Kidney epithelial cell (primary cell): Measurements from ENCODE around the gene NCAPD2. TPM values are rescaled to one million over a fixed set of nuclear protein-coding genes. Genes with fewer than 3 reads are reported as not detected.

Experiments used
- DNase-seq: peaks from one replicate; pipeline ENCODE4 v3.0.0-alpha.2; 2010; ENCODE audit warnings: low read depth
- H3K27me3 ChIP-seq: 2 replicates; pipeline ENCODE4 v1.6.0; 2011; ENCODE audit warnings: low read length; ENCODE audit not compliant: control insufficient read depth, insufficient read depth
- H3K36me3 ChIP-seq: 2 replicates; pipeline ENCODE4 v1.5.1; 2011; ENCODE audit warnings: low read length; ENCODE audit not compliant: control insufficient read depth, insufficient read depth
- H3K4me3 ChIP-seq: 2 replicates; pipeline ENCODE4 v1.5.1; 2011; ENCODE audit warnings: low read depth, mild to moderate bottlenecking, control low read depth, low read length
- CTCF ChIP-seq: IDR thresholded peaks from 2 replicates; pipeline ENCODE4 v1.5.1; 2011; ENCODE audit warnings: mild to moderate bottlenecking, moderate library complexity, low read length, control low read depth, inconsistent platforms; ENCODE audit not compliant: insufficient read depth, poor library complexity, severe bottlenecking
- total RNA-seq: library from RNA; depleted of rRNA; stranded (reverse); fragments of >200 nt; gene quantifications from 2 replicates; pipeline ENCODE4 v1.2.3, GENCODE V29; 2015

Gene NCAPD2
- total RNA-seq, 1 donor from 2014 or later = 62.3 TPM

DNA sequence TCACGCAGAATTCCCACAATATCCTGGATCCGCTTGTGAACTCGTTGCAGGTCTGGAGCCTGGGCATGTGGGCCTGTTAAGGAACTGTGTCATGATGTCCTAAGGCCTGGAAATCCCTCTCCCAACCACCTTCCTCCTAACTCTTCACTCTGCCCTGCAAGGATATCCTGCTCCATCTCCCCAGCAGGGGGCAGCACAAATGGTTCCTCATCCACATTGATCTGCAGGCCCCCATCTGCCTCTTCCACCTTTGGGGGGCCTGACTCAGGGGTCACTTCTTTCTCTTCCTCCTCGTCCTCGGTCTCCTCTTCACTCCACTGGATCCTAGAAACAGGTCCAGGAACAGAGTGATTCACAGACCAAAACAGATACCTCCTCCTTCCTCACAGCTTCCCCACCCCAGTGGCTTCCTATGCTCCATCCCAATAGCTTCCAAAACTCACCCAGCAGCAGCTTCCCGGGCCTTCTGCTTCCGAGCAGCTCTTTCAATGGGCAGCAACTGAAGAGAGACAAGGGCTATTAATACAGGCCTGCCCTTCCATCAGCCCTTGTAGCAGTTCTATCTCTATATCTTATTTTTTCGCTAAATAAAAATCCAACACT, 69.6 kb downstream of the NCAPD2 start:
- TF ChIP-seq CTCF = peak; percentile 78
- no peaks in the 10 kb centered on the region for H3K27me3 ChIP-seq
- H3K36me3 ChIP-seq = peaks cover 10% of the 10 kb centered on the region
- no peak for DNase-seq
- H3K4me3 ChIP-seq = no peak overlapping the region

DNA sequence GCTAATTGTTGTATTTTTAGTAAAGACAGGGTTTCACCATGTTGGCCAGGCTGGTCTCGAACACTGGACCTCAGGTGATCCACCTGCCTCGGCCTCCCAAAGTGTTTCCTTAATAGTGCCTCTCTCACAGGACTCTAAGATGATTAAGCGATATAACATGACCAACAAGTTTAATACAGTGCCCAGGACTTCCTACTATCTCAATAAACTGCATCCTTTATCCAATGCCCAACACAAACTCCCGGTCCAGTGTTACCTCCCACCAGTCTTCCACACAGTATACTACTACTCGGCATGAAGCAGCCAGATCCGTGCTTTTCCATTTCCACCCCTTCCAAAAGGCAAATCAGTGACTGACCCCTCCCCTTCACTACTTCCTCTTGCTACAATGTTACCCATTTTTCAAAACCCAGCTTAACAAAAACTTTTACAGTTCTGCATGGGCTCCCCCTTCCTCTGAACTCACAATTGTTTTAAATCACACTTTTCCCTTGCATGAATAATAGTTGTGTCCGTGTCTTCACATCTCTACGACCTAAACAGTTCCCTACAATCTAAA, 73.3 kb downstream of the NCAPD2 start:
- TF ChIP-seq CTCF = no peak
- Histone ChIP-seq H3K27me3 (no peaks in the 10 kb centered on the region), H3K4me3 (peak overlapping the region; percentile 81), H3K36me3 (peaks cover 9% of the 10 kb centered on the region)
- DNase-seq = no peak

DNA sequence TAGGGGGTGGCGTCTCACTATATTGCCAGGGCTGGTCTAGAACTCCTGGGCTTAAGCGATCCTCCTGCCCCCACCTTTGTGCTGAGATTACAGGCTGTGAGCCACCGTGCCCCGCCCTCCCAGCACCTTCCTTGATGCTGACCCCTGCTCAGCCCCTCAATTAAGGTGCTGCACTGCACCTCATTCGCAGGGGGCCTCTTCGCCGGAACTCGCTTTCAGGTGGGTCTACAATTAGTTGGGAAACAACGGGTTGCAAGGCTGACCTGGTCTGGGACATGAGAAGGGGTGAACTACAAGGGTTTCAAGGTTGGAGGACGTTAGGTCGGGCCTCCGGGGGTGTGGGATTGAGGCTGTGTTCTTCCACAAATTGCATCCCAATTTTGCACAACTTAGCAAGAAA, 75.4 kb downstream of the NCAPD2 start:
- no peak overlapping the region for H3K4me3 ChIP-seq
- no peak for TF ChIP-seq CTCF
- no peaks in the 10 kb centered on the region for H3K27me3 ChIP-seq
- H3K36me3 ChIP-seq = peaks cover 3% of the 10 kb centered on the region
- DNase-seq = no peak

DNA sequence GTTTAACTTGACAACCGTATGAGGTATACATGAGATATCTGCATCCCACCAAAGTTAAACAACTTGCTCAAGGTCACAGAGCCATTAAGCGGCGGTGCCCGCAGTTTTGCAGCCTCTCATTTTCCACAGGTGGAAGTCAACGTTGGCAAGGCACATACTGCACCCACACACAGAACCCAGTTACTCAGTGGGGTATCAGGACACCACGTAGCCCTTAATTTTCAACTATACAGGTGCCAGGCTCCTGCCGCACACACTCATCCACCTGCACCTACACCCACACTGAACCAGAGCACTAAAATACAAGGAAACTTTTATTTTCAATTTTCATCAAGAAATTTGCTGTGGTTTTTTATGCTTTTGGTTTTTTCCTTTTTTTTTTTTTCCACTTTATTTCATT, 75.9 kb downstream of the NCAPD2 start:
- H3K4me3 ChIP-seq = no peak overlapping the region
- DNase-seq = no peak
- no peaks in the 10 kb centered on the region for H3K27me3 ChIP-seq
- peaks cover 3% of the 10 kb centered on the region for H3K36me3 ChIP-seq
- TF ChIP-seq CTCF = no peak

DNA sequence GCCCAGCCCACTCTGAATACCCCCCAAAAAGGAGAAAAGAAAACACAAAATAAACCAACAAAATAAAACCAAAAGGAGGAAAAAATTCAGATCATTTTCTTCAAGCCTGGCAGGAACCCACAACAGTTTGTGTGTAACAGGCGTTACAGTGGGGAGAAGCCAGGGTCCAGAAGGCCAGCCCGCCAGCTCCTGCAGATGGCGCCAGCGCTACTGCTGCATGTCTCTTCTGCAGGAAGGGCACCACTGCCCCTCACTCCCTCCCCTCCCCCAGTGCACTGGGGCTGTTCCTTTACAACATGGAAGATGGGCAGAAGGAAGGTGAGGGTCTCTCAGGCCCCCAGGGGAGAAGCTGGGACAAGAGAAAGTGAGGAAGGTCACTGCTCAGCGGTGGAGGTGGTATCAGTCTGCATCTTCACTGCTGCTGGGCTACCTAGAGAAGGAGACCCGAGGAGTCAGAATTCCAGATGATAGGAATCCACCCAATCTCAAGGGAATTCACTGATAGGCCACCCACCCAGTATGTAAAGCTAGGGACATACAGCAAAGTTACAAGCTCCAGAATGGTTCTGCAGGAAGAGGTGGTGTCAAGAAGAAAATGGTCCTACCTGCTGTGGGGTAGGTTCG, 76.5 kb downstream of the NCAPD2 start:
- no peak overlapping the region for H3K4me3 ChIP-seq
- peak; percentile 73 for TF ChIP-seq CTCF
- DNase-seq = no peak
- H3K36me3 ChIP-seq = peaks cover 3% of the 10 kb centered on the region
- no peaks in the 10 kb centered on the region for H3K27me3 ChIP-seq
